ENCODE results near the gene HMX2.

GRCh38 chr10:123101872-123102271 lies 46.1 kb upstream of the HMX2 start:
- TF ChIP-seq, protein P1, sequence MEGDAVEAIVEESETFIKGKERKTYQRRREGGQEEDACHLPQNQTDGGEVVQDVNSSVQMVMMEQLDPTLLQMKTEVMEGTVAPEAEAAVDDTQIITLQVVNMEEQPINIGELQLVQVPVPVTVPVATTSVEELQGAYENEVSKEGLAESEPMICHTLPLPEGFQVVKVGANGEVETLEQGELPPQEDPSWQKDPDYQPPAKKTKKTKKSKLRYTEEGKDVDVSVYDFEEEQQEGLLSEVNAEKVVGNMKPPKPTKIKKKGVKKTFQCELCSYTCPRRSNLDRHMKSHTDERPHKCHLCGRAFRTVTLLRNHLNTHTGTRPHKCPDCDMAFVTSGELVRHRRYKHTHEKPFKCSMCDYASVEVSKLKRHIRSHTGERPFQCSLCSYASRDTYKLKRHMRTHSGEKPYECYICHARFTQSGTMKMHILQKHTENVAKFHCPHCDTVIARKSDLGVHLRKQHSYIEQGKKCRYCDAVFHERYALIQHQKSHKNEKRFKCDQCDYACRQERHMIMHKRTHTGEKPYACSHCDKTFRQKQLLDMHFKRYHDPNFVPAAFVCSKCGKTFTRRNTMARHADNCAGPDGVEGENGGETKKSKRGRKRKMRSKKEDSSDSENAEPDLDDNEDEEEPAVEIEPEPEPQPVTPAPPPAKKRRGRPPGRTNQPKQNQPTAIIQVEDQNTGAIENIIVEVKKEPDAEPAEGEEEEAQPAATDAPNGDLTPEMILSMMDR (conservative IDR thresholded peaks at IDR 0.05), result no peak
- TF ChIP-seq ZFX (IDR thresholded peaks at IDR 0.05), result no peak

Data from C4-2B (cell line).